Measurements from ENCODE around the gene ZNF324.

ZNF324 gene

GRCh38 chr19:58497634-58498170 is 30.8 kb downstream of the ZNF324 start:
- no peak for TF ChIP-seq NFIC (IDR thresholded peaks at IDR 0.05)
- TF ChIP-seq CREB1 (IDR thresholded peaks at IDR 0.05; ENCODE audit: low read depth) = no peak
- TF ChIP-seq CEBPB (IDR thresholded peaks at IDR 0.05) = no peak
- no peak for TF ChIP-seq ZBTB7A (IDR thresholded peaks at IDR 0.05; ENCODE audit: low read depth)
- TF ChIP-seq TCF12 (IDR thresholded peaks at IDR 0.05; ENCODE audit: low read depth) = no peak
- no peak for TF ChIP-seq RAD21 (IDR thresholded peaks at IDR 0.05; ENCODE audit: low read depth)
- no peak for TF ChIP-seq TEAD4 (IDR thresholded peaks at IDR 0.05)
- TF ChIP-seq TAF1 (IDR thresholded peaks at IDR 0.05; ENCODE audit: low read depth) = no peak
- TF ChIP-seq REST (IDR thresholded peaks at IDR 0.05; ENCODE audit: low read depth) = no peak
- no peak for TF ChIP-seq EGR1 (IDR thresholded peaks at IDR 0.05)
- TF ChIP-seq FOXM1 (IDR thresholded peaks at IDR 0.05; ENCODE audit: borderline replicate concordance, low read depth) = no peak
- TF ChIP-seq MAX (IDR thresholded peaks at IDR 0.05) = no peak
- TF ChIP-seq EP300 (IDR thresholded peaks at IDR 0.05; ENCODE audit: borderline replicate concordance) = no peak
- TF ChIP-seq YY1 (IDR thresholded peaks at IDR 0.05; ENCODE audit: low read depth) = no peak
- TF ChIP-seq USF1 (IDR thresholded peaks at IDR 0.05) = no peak

- TF ChIP-seq TAF1 (IDR thresholded peaks at IDR 0.05; ENCODE audit: low read depth) (no peak), NFIC (IDR thresholded peaks at IDR 0.05) (no peak), EP300 (IDR thresholded peaks at IDR 0.05; ENCODE audit: borderline replicate concordance) (no peak), FOXM1 (IDR thresholded peaks at IDR 0.05; ENCODE audit: borderline replicate concordance, low read depth) (no peak), MAX (IDR thresholded peaks at IDR 0.05) (no peak), EGR1 (IDR thresholded peaks at IDR 0.05) (no peak), ZBTB7A (IDR thresholded peaks at IDR 0.05; ENCODE audit: low read depth) (no peak), YY1 (IDR thresholded peaks at IDR 0.05; ENCODE audit: low read depth) (no peak), TCF12 (IDR thresholded peaks at IDR 0.05; ENCODE audit: low read depth) (no peak), REST (IDR thresholded peaks at IDR 0.05; ENCODE audit: low read depth) (no peak), USF1 (IDR thresholded peaks at IDR 0.05) (no peak), CEBPB (IDR thresholded peaks at IDR 0.05) (no peak), RAD21 (IDR thresholded peaks at IDR 0.05; ENCODE audit: low read depth) (no peak), CREB1 (IDR thresholded peaks at IDR 0.05; ENCODE audit: low read depth) (no peak), TEAD4 (IDR thresholded peaks at IDR 0.05) (no peak)
Measured at GRCh38 chr19:58498316-58499020, 31.6 kb downstream of the ZNF324 start.

- TF ChIP-seq YY1 (IDR thresholded peaks at IDR 0.05; ENCODE audit: low read depth) = peak; percentile 81
- TF ChIP-seq TAF1 (IDR thresholded peaks at IDR 0.05; ENCODE audit: low read depth) = peak; percentile 72
- peak; percentile 68 for TF ChIP-seq TCF12 (IDR thresholded peaks at IDR 0.05; ENCODE audit: low read depth)
- TF ChIP-seq RAD21 (IDR thresholded peaks at IDR 0.05; ENCODE audit: low read depth) = no peak
- TF ChIP-seq NFIC (IDR thresholded peaks at IDR 0.05) = peak; percentile 81
- TF ChIP-seq CEBPB (IDR thresholded peaks at IDR 0.05) = 0 out of 2 replicates have a peak, but pooled peaks have one; percentile 3
- TF ChIP-seq TEAD4 (IDR thresholded peaks at IDR 0.05) = no peak
- TF ChIP-seq ZBTB7A (IDR thresholded peaks at IDR 0.05; ENCODE audit: low read depth) = peak; percentile 61; the same call in 1 of the 2 replicates
- no peak for TF ChIP-seq REST (IDR thresholded peaks at IDR 0.05; ENCODE audit: low read depth)
- no peak for TF ChIP-seq FOXM1 (IDR thresholded peaks at IDR 0.05; ENCODE audit: borderline replicate concordance, low read depth)
- peak; percentile 61 for TF ChIP-seq USF1 (IDR thresholded peaks at IDR 0.05)
- no peak for TF ChIP-seq EGR1 (IDR thresholded peaks at IDR 0.05)
- peak; percentile 94 for TF ChIP-seq MAX (IDR thresholded peaks at IDR 0.05)
- TF ChIP-seq CREB1 (IDR thresholded peaks at IDR 0.05; ENCODE audit: low read depth) = no peak; the same call in 1 of the 2 replicates
- TF ChIP-seq EP300 (IDR thresholded peaks at IDR 0.05; ENCODE audit: borderline replicate concordance) = no peak
Measured at GRCh38 chr19:58499021-58499927, 32.4 kb downstream of the ZNF324 start.

Data from Ishikawa (cell line).